Lower lobe of right lung (tissue), 2 donors: ENCODE data around the gene C2CD2L. TPM values are rescaled to one million over a fixed set of nuclear protein-coding genes. Genes with fewer than 3 reads are reported as not detected.
A peak's percentile ranks its signal among the peaks of the same experiment; 100 is the strongest.

Experiments used
- ATAC-seq, 2 donors: fragments of 200-7000 bp; cut with Tn5 transposase; one replicate each; pipeline ENCODE4 v1.9.1; 2020 to 2022; ENCODE audit warnings: mild to moderate bottlenecking in 2 of 2, moderate library complexity in 2 of 2
- DNase-seq: peaks from one replicate; pipeline ENCODE4 v3.0.0-alpha.2; 2020
- H3K27ac ChIP-seq: fragments of 200-600 bp; one replicate; pipeline ENCODE4 v1.8.0; 2022
- H3K27me3 ChIP-seq: fragments of 200-600 bp; one replicate; pipeline ENCODE4 v1.8.0; 2022; ENCODE audit warnings: low read depth
- H3K36me3 ChIP-seq: fragments of 200-600 bp; one replicate; pipeline ENCODE4 v1.8.0; 2022; ENCODE audit warnings: mild to moderate bottlenecking
- H3K4me1 ChIP-seq: fragments of 200-600 bp; one replicate; pipeline ENCODE4 v1.8.0; 2022
- H3K4me3 ChIP-seq: fragments of 200-600 bp; one replicate; pipeline ENCODE4 v1.8.0; 2022; ENCODE audit warnings: mild to moderate bottlenecking
- H3K9me3 ChIP-seq: fragments of 200-600 bp; one replicate; pipeline ENCODE4 v1.8.0; 2022
- intact Hi-C: fragments of 100-400 bp; cut with DNase I; formaldehyde crosslinking; loops from one replicate; pipeline ENCODE4 v1.11.0; 2022
- total RNA-seq: library from RNA; stranded (reverse); fragmentation: NEBNext Ultra II Directional; extraction: Animal tissue kit (Norgen Biotek cat#: 25700); gene quantifications from one replicate; pipeline ENCODE4 v1.2.1, GENCODE V29; 2021
- TF ChIP-seq, protein P1 (sequence below): fragments of 200-600 bp; IDR thresholded peaks from one replicate; pipeline ENCODE4 v1.8.0; 2022; ENCODE audit warnings: antibody characterized with exemption, mild to moderate bottlenecking
- donor health status: DM: no; HTN: yes; CAD: no; lungs with severe emphysema.

C2CD2L gene
- total RNA-seq, 1 donor from 2014 or later: 16.5 TPM

GRCh38 chr11:119147604-119148333 lies 40.6 kb downstream of the C2CD2L start:
- Histone ChIP-seq H3K27me3 (peaks cover 38% of the 10 kb centered on the region), H3K9me3 (no peaks in the 10 kb centered on the region), H3K27ac (no peak overlapping the region), H3K4me3 (no peak overlapping the region), H3K36me3 (no peaks in the 10 kb centered on the region), H3K4me1 (peaks cover 12% of the 10 kb centered on the region)
- no peak for ATAC-seq
- intact Hi-C loops: no loop called here
- TF ChIP-seq, protein P1, sequence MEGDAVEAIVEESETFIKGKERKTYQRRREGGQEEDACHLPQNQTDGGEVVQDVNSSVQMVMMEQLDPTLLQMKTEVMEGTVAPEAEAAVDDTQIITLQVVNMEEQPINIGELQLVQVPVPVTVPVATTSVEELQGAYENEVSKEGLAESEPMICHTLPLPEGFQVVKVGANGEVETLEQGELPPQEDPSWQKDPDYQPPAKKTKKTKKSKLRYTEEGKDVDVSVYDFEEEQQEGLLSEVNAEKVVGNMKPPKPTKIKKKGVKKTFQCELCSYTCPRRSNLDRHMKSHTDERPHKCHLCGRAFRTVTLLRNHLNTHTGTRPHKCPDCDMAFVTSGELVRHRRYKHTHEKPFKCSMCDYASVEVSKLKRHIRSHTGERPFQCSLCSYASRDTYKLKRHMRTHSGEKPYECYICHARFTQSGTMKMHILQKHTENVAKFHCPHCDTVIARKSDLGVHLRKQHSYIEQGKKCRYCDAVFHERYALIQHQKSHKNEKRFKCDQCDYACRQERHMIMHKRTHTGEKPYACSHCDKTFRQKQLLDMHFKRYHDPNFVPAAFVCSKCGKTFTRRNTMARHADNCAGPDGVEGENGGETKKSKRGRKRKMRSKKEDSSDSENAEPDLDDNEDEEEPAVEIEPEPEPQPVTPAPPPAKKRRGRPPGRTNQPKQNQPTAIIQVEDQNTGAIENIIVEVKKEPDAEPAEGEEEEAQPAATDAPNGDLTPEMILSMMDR: no peak
- no peak for DNase-seq

DNA sequence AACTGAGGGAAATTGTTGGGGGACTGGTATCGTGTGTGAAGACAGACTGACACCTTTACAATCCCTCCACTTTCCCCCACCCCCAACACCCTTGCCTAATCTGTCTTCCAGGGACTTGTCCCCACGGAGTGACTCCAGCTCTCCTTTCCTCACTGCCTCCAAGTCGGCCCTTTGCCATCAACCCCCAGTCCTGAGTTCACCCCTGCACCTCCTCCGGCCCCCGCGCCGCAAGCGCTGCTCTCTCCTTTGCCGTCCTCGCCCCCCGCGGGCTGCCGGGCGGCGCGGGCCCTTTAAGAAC lies 41.5 kb downstream of the C2CD2L start:
- no peaks in the 10 kb centered on the region for H3K9me3 ChIP-seq
- H3K27me3 ChIP-seq: peaks cover 38% of the 10 kb centered on the region
- intact Hi-C loops: no loop called here
- H3K4me3 ChIP-seq: peak overlapping the region; percentile 68
- H3K36me3 ChIP-seq: no peaks in the 10 kb centered on the region
- ATAC-seq (no peak), DNase-seq (no peak)
- TF ChIP-seq, protein P1: no peak
- peaks cover 12% of the 10 kb centered on the region for H3K4me1 ChIP-seq
- no peak overlapping the region for H3K27ac ChIP-seq

DNA sequence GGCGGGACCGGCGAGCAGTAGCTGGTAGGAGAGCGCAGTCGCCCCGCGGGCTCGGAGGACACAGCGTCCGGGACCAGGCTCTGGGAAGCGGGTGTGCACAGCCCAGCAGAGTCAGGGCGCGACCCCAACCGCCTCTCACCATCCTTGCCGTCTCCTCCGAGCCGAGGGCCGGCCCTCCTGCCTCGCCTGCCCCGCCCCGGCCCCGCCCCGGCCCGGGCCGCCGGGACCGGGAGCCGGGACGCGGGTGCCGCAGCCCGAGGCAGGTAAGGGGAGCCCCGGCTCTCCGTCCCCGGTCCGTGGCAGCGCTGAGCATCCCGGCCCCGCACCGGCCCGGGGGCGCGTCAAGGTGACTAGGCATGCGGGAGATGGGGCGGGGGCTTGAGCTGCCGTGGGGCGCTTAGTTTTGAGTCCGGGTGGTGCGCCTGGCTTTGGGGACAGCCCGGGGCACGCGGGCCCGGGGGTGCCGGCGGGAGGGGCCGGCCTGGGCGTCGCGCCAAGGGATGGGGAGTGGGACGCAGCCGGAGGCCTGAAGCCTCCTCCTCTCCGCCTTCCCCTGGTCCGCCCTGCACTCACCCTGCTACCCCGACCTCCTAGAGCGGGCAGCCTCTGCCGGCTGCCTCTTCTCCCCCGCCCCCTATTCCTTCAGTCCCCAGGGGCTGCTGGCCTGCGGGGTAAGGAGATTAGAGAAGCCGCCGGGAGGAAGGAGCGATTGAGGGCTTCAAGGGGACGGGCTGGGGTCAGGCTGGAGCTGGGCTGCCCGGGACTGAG lies 42.1 kb downstream of the C2CD2L start, which contains the start of gene ABCG4:
Gene ABCG4, plus strand, starts transcription at position 35 of the 768 bp plus-strand sequence. CDS start 914 bp downstream, outside the sequence.
- Histone ChIP-seq H3K27ac (no peak within 1 kb of the TSS), H3K4me1 (peaks cover 12% of the 10 kb centered on the region)
- peak; percentile 51 to 67 for ATAC-seq

GRCh38 chr11:119149786-119150275 lies 42.7 kb downstream of the C2CD2L start:
- Histone ChIP-seq H3K27me3 (peaks cover 35% of the 10 kb centered on the region), H3K27ac (no peak overlapping the region), H3K36me3 (no peaks in the 10 kb centered on the region), H3K9me3 (no peaks in the 10 kb centered on the region), H3K4me3 (peak overlapping the region; percentile 68), H3K4me1 (peaks cover 9% of the 10 kb centered on the region)
- TF ChIP-seq, protein P1: no peak
- intact Hi-C loops: no loop called here
- DNase-seq (no peak), ATAC-seq (peak; percentile 4)

More for the DNA sequence above, 42.1 kb downstream of the C2CD2L start, which contains the start of gene ABCG4:
- TF ChIP-seq, protein P1: no peak
- intact Hi-C loops: no loop called here
- DNase-seq: peak; percentile 59
- no peaks in the 10 kb centered on the region for H3K9me3 ChIP-seq
- no peaks in the 10 kb centered on the region for H3K36me3 ChIP-seq
- peaks cover 38% of the 10 kb centered on the region for H3K27me3 ChIP-seq
- H3K4me3 ChIP-seq: peak within 1 kb of the TSS; percentile 68

- Histone ChIP-seq H3K36me3 (no peaks in the 10 kb centered on the region), H3K4me3 (no peak overlapping the region), H3K27me3 (peaks cover 35% of the 10 kb centered on the region), H3K4me1 (peaks cover 8% of the 10 kb centered on the region), H3K9me3 (no peaks in the 10 kb centered on the region), H3K27ac (no peak overlapping the region)
- TF ChIP-seq, protein P1: no peak
- DNase-seq: no peak
- intact Hi-C loops: no loop called here
- ATAC-seq: no peak
These were observed 44.9 kb downstream of the C2CD2L start for GRCh38 chr11:119152043-119152442.
